A673 (cell line): ENCODE data around the gene MET.

Experiments used
- CTCF ChIP-seq: fragments of 300-800, 200-600 bp; sonication (generic); conservative IDR thresholded peaks from 2 replicates; pipeline ENCODE4 v1.5.1; 2017; ENCODE audit warnings: low read depth, mild to moderate bottlenecking, antibody characterized with exemption, low read length, moderate library complexity, mixed read lengths
- EZH2 ChIP-seq: fragments of 200-600 bp; sonication (generic); IDR thresholded peaks from 2 replicates; pipeline ENCODE4 v1.6.1; 2017; ENCODE audit warnings: borderline replicate concordance, low read depth, mild to moderate bottlenecking, mixed read lengths, antibody characterized with exemption, low read length; ENCODE audit not compliant: poor library complexity, severe bottlenecking

GRCh38 chr7:116834815-116835504 is 163.0 kb downstream of the MET start:
- TF ChIP-seq CTCF = no peak
- no peak for TF ChIP-seq EZH2
